Vagina (tissue), 2 donors: Measurements from ENCODE around the gene EYS.

ENCODE experiments used
- CTCF ChIP-seq, 3 experiments: fragments of 450-650 bp in 2 of 3; fragments of 200-600 bp in 1 of 3; sonication (generic) in 1 of 3; IDR thresholded peaks; one replicate each; pipeline ENCODE4 v1.5.1; 2017 to 2019; ENCODE audit warnings: antibody characterized with exemption in 3 of 3, mild to moderate bottlenecking in 2 of 3, moderate library complexity in 2 of 3
- POLR2A ChIP-seq, 2 donors: fragments of 450-650 bp; IDR thresholded peaks; one replicate each; pipeline ENCODE4 v1.6.1; 2017; ENCODE audit warnings: antibody characterized with exemption in 2 of 2, mild to moderate bottlenecking in 2 of 2, moderate library complexity in 2 of 2

DNA sequence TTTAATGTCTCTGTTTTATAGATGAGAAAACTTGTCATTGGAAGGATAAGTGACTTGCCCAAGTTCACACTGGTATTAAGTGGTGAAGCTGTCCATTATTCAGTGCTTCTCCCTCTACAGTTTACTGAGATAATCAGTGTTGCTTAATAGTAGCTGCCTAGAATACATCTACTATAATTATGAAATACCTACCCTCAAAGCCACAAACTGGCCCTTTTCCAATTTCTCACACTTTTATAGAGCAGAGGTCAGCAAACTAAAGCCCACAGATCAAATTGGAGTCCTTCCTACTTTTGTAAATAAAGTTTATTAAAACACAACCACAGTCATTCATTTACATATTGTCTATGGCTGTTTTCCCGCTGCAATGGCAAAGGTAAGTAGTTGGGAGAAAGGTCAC lies 73.5 kb downstream of the EYS start:
- TF ChIP-seq CTCF (IDR thresholded peaks at IDR 0.05) = no peak
- TF ChIP-seq POLR2A (IDR thresholded peaks at IDR 0.05) = no peak
